Measurements from ENCODE around the gene DLD. TPM values are rescaled to one million over a fixed set of nuclear protein-coding genes. Genes with fewer than 3 reads are reported as not detected.

Gene DLD
- polyA plus RNA-seq, 1 donor (not counting 4 experiments of a cell fraction or from before 2014, with no cell fraction given) = 153 TPM

DNA sequence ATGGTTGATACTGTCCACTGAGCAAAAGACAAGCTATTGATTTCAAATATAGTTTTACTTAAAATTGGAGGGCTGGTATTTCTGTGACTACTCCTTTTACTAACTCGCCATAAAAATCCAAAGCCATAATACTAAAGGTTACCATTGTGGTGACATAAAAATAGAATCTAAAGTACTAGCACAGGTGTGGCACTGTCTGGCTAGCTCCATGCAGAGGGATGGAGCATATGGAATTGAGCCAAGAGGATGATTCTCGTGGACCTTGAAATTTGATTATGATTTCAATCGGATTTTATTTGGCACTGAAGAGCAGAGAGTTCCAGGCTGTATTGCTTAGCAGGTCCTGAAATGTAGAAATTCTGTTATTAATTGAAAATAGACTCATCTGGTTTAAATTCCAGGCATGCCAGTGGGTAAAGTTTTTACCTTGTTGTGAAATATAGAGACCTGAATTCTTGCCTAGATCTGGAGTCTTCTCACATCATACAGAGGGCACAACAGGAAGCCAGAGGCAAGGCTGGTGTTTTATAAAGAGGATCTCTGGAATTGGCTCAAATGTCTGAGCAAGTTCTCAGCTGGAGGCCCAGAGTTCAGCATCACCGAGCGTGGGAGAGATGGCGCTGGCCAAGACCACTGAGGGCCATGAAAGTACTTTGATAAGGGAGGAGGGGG, 29.9 kb upstream of the DLD start:
- TF ChIP-seq, protein P1, sequence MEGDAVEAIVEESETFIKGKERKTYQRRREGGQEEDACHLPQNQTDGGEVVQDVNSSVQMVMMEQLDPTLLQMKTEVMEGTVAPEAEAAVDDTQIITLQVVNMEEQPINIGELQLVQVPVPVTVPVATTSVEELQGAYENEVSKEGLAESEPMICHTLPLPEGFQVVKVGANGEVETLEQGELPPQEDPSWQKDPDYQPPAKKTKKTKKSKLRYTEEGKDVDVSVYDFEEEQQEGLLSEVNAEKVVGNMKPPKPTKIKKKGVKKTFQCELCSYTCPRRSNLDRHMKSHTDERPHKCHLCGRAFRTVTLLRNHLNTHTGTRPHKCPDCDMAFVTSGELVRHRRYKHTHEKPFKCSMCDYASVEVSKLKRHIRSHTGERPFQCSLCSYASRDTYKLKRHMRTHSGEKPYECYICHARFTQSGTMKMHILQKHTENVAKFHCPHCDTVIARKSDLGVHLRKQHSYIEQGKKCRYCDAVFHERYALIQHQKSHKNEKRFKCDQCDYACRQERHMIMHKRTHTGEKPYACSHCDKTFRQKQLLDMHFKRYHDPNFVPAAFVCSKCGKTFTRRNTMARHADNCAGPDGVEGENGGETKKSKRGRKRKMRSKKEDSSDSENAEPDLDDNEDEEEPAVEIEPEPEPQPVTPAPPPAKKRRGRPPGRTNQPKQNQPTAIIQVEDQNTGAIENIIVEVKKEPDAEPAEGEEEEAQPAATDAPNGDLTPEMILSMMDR (optimal IDR thresholded peaks at IDR 0.05 in 1 of 3, IDR thresholded peaks at IDR 0.05 in 1 of 3, conservative IDR thresholded peaks at IDR 0.05 in 1 of 3; ENCODE audit: extremely low read depth in 1 of 3, insufficient read depth in 2 of 3, low read length in 3 of 3) = no peak
- no peak for TF ChIP-seq EZH2 (IDR thresholded peaks at IDR 0.05; ENCODE audit: low read length)
- H3K27me3 ChIP-seq (ENCODE audit: control insufficient read depth, extremely low read depth, insufficient read depth, low read length) = no peaks in the 10 kb centered on the region
- no peak for DNase-seq (ENCODE audit: low read depth, low spot score)
- H3K79me2 ChIP-seq (ENCODE audit: control insufficient read depth, insufficient read depth, low read length) = no peaks in the 10 kb centered on the region
- H3K4me3 ChIP-seq (ENCODE audit: control insufficient read depth in 2 of 3, extremely low read depth in 1 of 3, insufficient read depth in 2 of 3, low read depth in 1 of 3, low read length in 3 of 3) = no peak overlapping the region
- no peaks in the 10 kb centered on the region for H3K9me3 ChIP-seq (ENCODE audit: control insufficient read depth, low read depth, low read length)
- no peaks in the 10 kb centered on the region for H3K9me1 ChIP-seq (ENCODE audit: control insufficient read depth, extremely low read depth, insufficient read depth, low read length)
- FAIRE-seq = no peak
- dilution Hi-C loops (cut with MboI; ENCODE audit: extremely low pct_ligation_motif_present, low sequenced_read_pairs) = loop anchor here (25.0 kb wide), 1 partner anchor 99 kb away; no protein-coding TSS in a partner anchor
- no peak overlapping the region for H3K9ac ChIP-seq (ENCODE audit: control insufficient read depth, extremely low read depth, insufficient read depth, low read length)
- no peaks in the 10 kb centered on the region for H3K4me1 ChIP-seq (ENCODE audit: control insufficient read depth, extremely low read depth, insufficient read depth, low read length)
- H3K4me2 ChIP-seq (ENCODE audit: control insufficient read depth, extremely low read depth, insufficient read depth, low read depth, low read length) = no peak overlapping the region
- no peaks in the 10 kb centered on the region for H4K20me1 ChIP-seq (ENCODE audit: control insufficient read depth, extremely low read depth, insufficient read depth, low read length)
- no peak overlapping the region for H3K27ac ChIP-seq (ENCODE audit: control insufficient read depth, insufficient read depth, low read length)
- H3K36me3 ChIP-seq (ENCODE audit: control insufficient read depth in 2 of 2, extremely low read depth in 1 of 2, insufficient read depth in 2 of 2, low read length in 2 of 2) = no peaks in the 10 kb centered on the region
- H2AFZ ChIP-seq (ENCODE audit: control insufficient read depth, low read length) = no peak overlapping the region

DNA sequence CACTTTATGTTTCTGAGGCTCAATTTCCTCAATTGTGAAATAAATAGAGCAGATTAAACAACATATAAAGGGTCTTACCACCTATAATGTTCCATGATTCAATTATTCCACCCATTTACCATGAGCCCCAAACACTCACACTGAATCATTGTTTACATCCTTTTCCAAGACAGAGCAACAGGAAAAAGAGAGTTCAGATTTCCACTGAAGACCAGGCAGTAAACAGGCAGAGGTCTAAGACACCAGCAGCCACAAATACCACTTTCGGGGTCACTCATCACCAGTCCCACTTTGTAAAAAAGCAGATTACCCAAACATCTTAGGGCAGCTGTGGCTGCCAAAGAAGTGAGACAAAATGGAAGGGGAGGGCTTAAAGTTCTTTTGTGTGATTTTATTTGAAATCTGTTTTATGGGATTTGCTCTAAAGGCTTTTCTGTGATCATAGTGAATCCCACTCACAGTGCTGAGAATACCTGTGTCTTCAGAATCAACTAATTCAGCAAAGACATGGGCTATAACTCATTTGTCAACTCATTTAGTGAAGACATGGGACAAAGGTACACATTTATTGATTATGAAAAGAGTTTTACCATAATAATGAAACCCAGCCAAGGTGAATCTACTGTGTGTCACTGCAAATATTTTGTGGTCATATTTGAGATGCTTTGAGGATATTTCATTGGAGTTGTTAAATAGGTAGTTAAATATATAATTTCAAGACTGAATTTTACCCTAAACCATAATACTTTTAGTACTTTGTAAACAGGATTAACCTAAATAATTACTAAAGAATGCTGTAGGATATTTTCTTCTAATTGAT, 24.8 kb upstream of the DLD start:
- H3K9ac ChIP-seq (ENCODE audit: control insufficient read depth, extremely low read depth, insufficient read depth, low read length) = no peak overlapping the region
- H3K4me3 ChIP-seq (ENCODE audit: control insufficient read depth in 2 of 3, extremely low read depth in 1 of 3, insufficient read depth in 2 of 3, low read depth in 1 of 3, low read length in 3 of 3) = no peak overlapping the region
- no peaks in the 10 kb centered on the region for H3K4me1 ChIP-seq (ENCODE audit: control insufficient read depth, extremely low read depth, insufficient read depth, low read length)
- H3K27me3 ChIP-seq (ENCODE audit: control insufficient read depth, extremely low read depth, insufficient read depth, low read length) = no peaks in the 10 kb centered on the region
- H3K9me3 ChIP-seq (ENCODE audit: control insufficient read depth, low read depth, low read length) = no peaks in the 10 kb centered on the region
- no peak overlapping the region for H3K27ac ChIP-seq (ENCODE audit: control insufficient read depth, insufficient read depth, low read length)
- FAIRE-seq (no peak), DNase-seq (ENCODE audit: low read depth, low spot score) (no peak)
- dilution Hi-C loops (cut with MboI; ENCODE audit: extremely low pct_ligation_motif_present, low sequenced_read_pairs) = loop anchor here (25.0 kb wide), 1 partner anchor 104 kb away; no protein-coding TSS in a partner anchor
- no peaks in the 10 kb centered on the region for H3K36me3 ChIP-seq (ENCODE audit: control insufficient read depth in 2 of 2, extremely low read depth in 1 of 2, insufficient read depth in 2 of 2, low read length in 2 of 2)
- H2AFZ ChIP-seq (ENCODE audit: control insufficient read depth, low read length) = no peak overlapping the region
- H3K9me1 ChIP-seq (ENCODE audit: control insufficient read depth, extremely low read depth, insufficient read depth, low read length) = no peaks in the 10 kb centered on the region
- no peak overlapping the region for H3K4me2 ChIP-seq (ENCODE audit: control insufficient read depth, extremely low read depth, insufficient read depth, low read depth, low read length)
- no peaks in the 10 kb centered on the region for H3K79me2 ChIP-seq (ENCODE audit: control insufficient read depth, insufficient read depth, low read length)
- no peaks in the 10 kb centered on the region for H4K20me1 ChIP-seq (ENCODE audit: control insufficient read depth, extremely low read depth, insufficient read depth, low read length)
- TF ChIP-seq, protein P1 (optimal IDR thresholded peaks at IDR 0.05 in 1 of 3, IDR thresholded peaks at IDR 0.05 in 1 of 3, conservative IDR thresholded peaks at IDR 0.05 in 1 of 3; ENCODE audit: extremely low read depth in 1 of 3, insufficient read depth in 2 of 3, low read length in 3 of 3) = no peak
- no peak for TF ChIP-seq EZH2 (IDR thresholded peaks at IDR 0.05; ENCODE audit: low read length)
